ENCODE data around the gene DCAF12. TPM values are rescaled to one million over a fixed set of nuclear protein-coding genes. Genes with fewer than 3 reads are reported as not detected.
A peak's percentile ranks its signal among the peaks of the same experiment; 100 is the strongest.

DCAF12 gene
- polyA plus RNA-seq, 1 donor (not counting 4 experiments of a cell fraction or from before 2014, with no cell fraction given) = 33.0 TPM

DNA sequence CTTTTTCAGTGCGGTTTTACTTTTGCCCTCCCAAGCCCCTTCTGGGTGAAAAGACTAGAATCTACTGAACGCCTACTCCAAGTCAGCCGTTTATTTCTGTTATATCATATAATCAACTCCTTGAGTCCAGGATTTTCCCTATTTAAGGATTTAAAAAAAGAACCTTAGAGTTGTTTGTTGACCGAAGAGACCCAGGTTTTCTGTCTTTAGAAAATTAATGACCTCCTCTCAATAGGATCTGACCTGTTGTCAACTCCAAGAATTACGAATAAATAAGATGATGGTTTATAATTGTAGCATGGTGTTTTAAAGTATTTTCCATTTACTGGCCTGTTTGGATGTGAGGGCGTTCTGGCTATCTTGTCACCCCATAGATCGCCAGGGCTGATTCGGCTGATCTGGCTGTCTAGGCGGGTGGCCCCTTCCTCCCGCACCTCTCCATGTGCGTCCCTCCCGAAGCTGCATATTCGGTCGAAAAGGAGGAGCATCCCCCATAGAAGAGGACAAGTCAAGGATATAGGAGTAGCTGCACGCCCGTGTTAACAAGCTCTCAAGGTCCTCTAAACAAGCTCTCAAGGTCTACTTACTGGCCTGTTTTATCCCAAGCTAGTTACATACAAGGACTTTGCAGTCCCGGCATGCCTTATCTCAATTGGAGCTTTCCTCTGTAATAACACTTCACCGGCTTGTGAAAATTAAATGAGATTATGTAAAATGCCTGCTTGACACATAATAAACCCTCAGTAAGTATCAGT, 76.7 kb downstream of the DCAF12 start:
- no peak for DNase-seq (ENCODE audit: low read depth, low spot score)
- Histone ChIP-seq H3K27ac (ENCODE audit: control insufficient read depth, insufficient read depth, low read length) (peak overlapping the region; percentile 99), H2AFZ (ENCODE audit: control insufficient read depth, low read length) (peak overlapping the region; percentile 100)

GRCh38 chr9:34048727-34049629, 77.5 kb downstream of the DCAF12 start, which contains the start of gene UBAP2:
Gene UBAP2 (minus strand): TSS chr9:34048887. CDS start chr9:34017148, 31,739 bp downstream.
- Histone ChIP-seq H3K4me2 (ENCODE audit: control insufficient read depth, extremely low read depth, insufficient read depth, low read depth, low read length) (peak within 1 kb of the TSS; percentile 87), H3K27me3 (ENCODE audit: control insufficient read depth, extremely low read depth, insufficient read depth, low read length) (no peaks in the 10 kb centered on the region), H3K9me3 (ENCODE audit: control insufficient read depth, low read depth, low read length) (no peaks in the 10 kb centered on the region), H3K27ac (ENCODE audit: control insufficient read depth, insufficient read depth, low read length) (peak within 1 kb of the TSS; percentile 99), H3K36me3 (ENCODE audit: control insufficient read depth in 2 of 2, extremely low read depth in 1 of 2, insufficient read depth in 2 of 2, low read length in 2 of 2) (peaks cover 0 to 4% of the 10 kb centered on the region in 2 experiments), H4K20me1 (ENCODE audit: control insufficient read depth, extremely low read depth, insufficient read depth, low read length) (peaks cover 8% of the 10 kb centered on the region), H3K79me2 (ENCODE audit: control insufficient read depth, insufficient read depth, low read length) (peaks cover 46% of the 10 kb centered on the region), H2AFZ (ENCODE audit: control insufficient read depth, low read length) (peak within 1 kb of the TSS; percentile 100), H3K9ac (ENCODE audit: control insufficient read depth, extremely low read depth, insufficient read depth, low read length) (peak within 1 kb of the TSS; percentile 99), H3K4me3 (ENCODE audit: control insufficient read depth in 2 of 3, extremely low read depth in 1 of 3, insufficient read depth in 2 of 3, low read depth in 1 of 3, low read length in 3 of 3) (peak within 1 kb of the TSS; percentile 79 to 100 (median 93)), H3K9me1 (ENCODE audit: control insufficient read depth, extremely low read depth, insufficient read depth, low read length) (no peaks in the 10 kb centered on the region), H3K4me1 (ENCODE audit: control insufficient read depth, extremely low read depth, insufficient read depth, low read length) (peaks cover 14% of the 10 kb centered on the region)
- TF ChIP-seq, protein P1, sequence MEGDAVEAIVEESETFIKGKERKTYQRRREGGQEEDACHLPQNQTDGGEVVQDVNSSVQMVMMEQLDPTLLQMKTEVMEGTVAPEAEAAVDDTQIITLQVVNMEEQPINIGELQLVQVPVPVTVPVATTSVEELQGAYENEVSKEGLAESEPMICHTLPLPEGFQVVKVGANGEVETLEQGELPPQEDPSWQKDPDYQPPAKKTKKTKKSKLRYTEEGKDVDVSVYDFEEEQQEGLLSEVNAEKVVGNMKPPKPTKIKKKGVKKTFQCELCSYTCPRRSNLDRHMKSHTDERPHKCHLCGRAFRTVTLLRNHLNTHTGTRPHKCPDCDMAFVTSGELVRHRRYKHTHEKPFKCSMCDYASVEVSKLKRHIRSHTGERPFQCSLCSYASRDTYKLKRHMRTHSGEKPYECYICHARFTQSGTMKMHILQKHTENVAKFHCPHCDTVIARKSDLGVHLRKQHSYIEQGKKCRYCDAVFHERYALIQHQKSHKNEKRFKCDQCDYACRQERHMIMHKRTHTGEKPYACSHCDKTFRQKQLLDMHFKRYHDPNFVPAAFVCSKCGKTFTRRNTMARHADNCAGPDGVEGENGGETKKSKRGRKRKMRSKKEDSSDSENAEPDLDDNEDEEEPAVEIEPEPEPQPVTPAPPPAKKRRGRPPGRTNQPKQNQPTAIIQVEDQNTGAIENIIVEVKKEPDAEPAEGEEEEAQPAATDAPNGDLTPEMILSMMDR (optimal IDR thresholded peaks at IDR 0.05 in 1 of 3, IDR thresholded peaks at IDR 0.05 in 1 of 3, conservative IDR thresholded peaks at IDR 0.05 in 1 of 3; ENCODE audit: extremely low read depth in 1 of 3, insufficient read depth in 2 of 3, low read length in 3 of 3) = no peak
- TF ChIP-seq EZH2 (IDR thresholded peaks at IDR 0.05; ENCODE audit: low read length) = no peak
- dilution Hi-C loops (cut with MboI; ENCODE audit: extremely low pct_ligation_motif_present, low sequenced_read_pairs) = no loop called here
- FAIRE-seq (peak; percentile 58), DNase-seq (ENCODE audit: low read depth, low spot score) (peak; percentile 90)

More for the DNA sequence above, 76.7 kb downstream of the DCAF12 start:
- peaks cover 8% of the 10 kb centered on the region for H4K20me1 ChIP-seq (ENCODE audit: control insufficient read depth, extremely low read depth, insufficient read depth, low read length)
- H3K27me3 ChIP-seq (ENCODE audit: control insufficient read depth, extremely low read depth, insufficient read depth, low read length) = no peaks in the 10 kb centered on the region
- peak overlapping the region; percentile 99 for H3K9ac ChIP-seq (ENCODE audit: control insufficient read depth, extremely low read depth, insufficient read depth, low read length)
- no peaks in the 10 kb centered on the region for H3K9me3 ChIP-seq (ENCODE audit: control insufficient read depth, low read depth, low read length)
- H3K36me3 ChIP-seq (ENCODE audit: control insufficient read depth in 2 of 2, extremely low read depth in 1 of 2, insufficient read depth in 2 of 2, low read length in 2 of 2) = no peaks in the 10 kb centered on the region
- H3K79me2 ChIP-seq (ENCODE audit: control insufficient read depth, insufficient read depth, low read length) = peaks cover 38% of the 10 kb centered on the region
- peaks cover 14% of the 10 kb centered on the region for H3K4me1 ChIP-seq (ENCODE audit: control insufficient read depth, extremely low read depth, insufficient read depth, low read length)
- TF ChIP-seq, protein P1 (optimal IDR thresholded peaks at IDR 0.05 in 1 of 3, IDR thresholded peaks at IDR 0.05 in 1 of 3, conservative IDR thresholded peaks at IDR 0.05 in 1 of 3; ENCODE audit: extremely low read depth in 1 of 3, insufficient read depth in 2 of 3, low read length in 3 of 3) = no peak
- no peak for TF ChIP-seq EZH2 (IDR thresholded peaks at IDR 0.05; ENCODE audit: low read length)
- peak overlapping the region; percentile 87 for H3K4me2 ChIP-seq (ENCODE audit: control insufficient read depth, extremely low read depth, insufficient read depth, low read depth, low read length)
- no peaks in the 10 kb centered on the region for H3K9me1 ChIP-seq (ENCODE audit: control insufficient read depth, extremely low read depth, insufficient read depth, low read length)
- no peak for FAIRE-seq
- H3K4me3 ChIP-seq (ENCODE audit: control insufficient read depth in 2 of 3, extremely low read depth in 1 of 3, insufficient read depth in 2 of 3, low read depth in 1 of 3, low read length in 3 of 3) = peak overlapping the region; percentile 79 to 100 (median 93)
- dilution Hi-C loops (cut with MboI; ENCODE audit: extremely low pct_ligation_motif_present, low sequenced_read_pairs) = no loop called here

Measured in keratinocyte (primary cell).